IPS-18c (cell line): Measurements from ENCODE around the gene ARMCX2.

Source experiments
- H3K4me3 ChIP-seq: 2 replicates; pipeline ENCODE4 v1.7.0; 2013; ENCODE audit warnings: low read depth, mild to moderate bottlenecking, low read length, moderate library complexity; ENCODE audit not compliant: insufficient read depth
- H3K9me3 ChIP-seq: one replicate; pipeline ENCODE4 v1.6.1; 2013; ENCODE audit warnings: mild to moderate bottlenecking, low read length, moderate library complexity; ENCODE audit not compliant: control insufficient read depth, insufficient read depth

ARMCX2 gene

GRCh38 chrX:101617211-101618191 lies 42.1 kb downstream of the ARMCX2 start, which contains the start of gene ARMCX6:
Gene ARMCX6 (minus strand): TSS chrX:101618000. CDS start chrX:101616620, 1,380 bp downstream.
- H3K4me3 ChIP-seq = peak within 1 kb of the TSS; percentile 74

GRCh38 chrX:101605728-101606127 lies 53.9 kb downstream of the ARMCX2 start:
- no peaks in the 10 kb centered on the region for H3K9me3 ChIP-seq
- H3K4me3 ChIP-seq = no peak overlapping the region

More at GRCh38 chrX:101617211-101618191, 42.1 kb downstream of the ARMCX2 start, which contains the start of gene ARMCX6:
- peaks cover 2% of the 10 kb centered on the region for H3K9me3 ChIP-seq
